ENCODE measurements around the gene GPC6.
"Not testable (repeated sequence)": the region's sequence is repeated elsewhere in the genome, so short reads cannot be mapped to it uniquely, and the experiment has no call there.

GPC6 gene

GRCh38 chr13:94198681-94199080 lies 972.1 kb downstream of the GPC6 start:
- H3K9me3 ChIP-seq (ENCODE audit: control insufficient read depth in 1 of 2, low read length in 2 of 2): no peaks in the 10 kb centered on the region
- no peaks in the 10 kb centered on the region for H3K27me3 ChIP-seq (ENCODE audit: control insufficient read depth in 1 of 2, insufficient read depth in 2 of 2, low read length in 2 of 2)
- no peak overlapping the region for H3K27ac ChIP-seq (ENCODE audit: low read depth, low read length)

GRCh38 chr13:94199135-94199534 lies 972.5 kb downstream of the GPC6 start:
- H3K9me3 ChIP-seq (ENCODE audit: control insufficient read depth in 1 of 2, low read length in 2 of 2): no peaks in the 10 kb centered on the region
- no peak overlapping the region for H3K27ac ChIP-seq (ENCODE audit: low read depth, low read length)
- no peak overlapping the region for H3K4me3 ChIP-seq (ENCODE audit: low read depth in 1 of 2, low read length in 2 of 2)

More at GRCh38 chr13:94198681-94199080, 972.1 kb downstream of the GPC6 start:
- Histone ChIP-seq H3K4me3 (ENCODE audit: low read depth in 1 of 2, low read length in 2 of 2) (no peak overlapping the region), H3K4me1 (ENCODE audit: control insufficient read depth in 1 of 2, insufficient read depth in 2 of 2, low read length in 2 of 2) (no peaks in the 10 kb centered on the region), H3K9ac (ENCODE audit: low read depth in 1 of 2, low read length in 2 of 2) (no peak overlapping the region), H3K36me3 (ENCODE audit: control insufficient read depth in 1 of 2, insufficient read depth in 2 of 2, low read length in 2 of 2) (no peaks in the 10 kb centered on the region)

GRCh38 chr13:94201022-94201421 lies 974.4 kb downstream of the GPC6 start:
- no peak overlapping the region for H3K9ac ChIP-seq (ENCODE audit: low read depth in 1 of 2, low read length in 2 of 2)
- no peak overlapping the region for H3K4me3 ChIP-seq (ENCODE audit: low read depth in 1 of 2, low read length in 2 of 2)
- no peaks in the 10 kb centered on the region for H3K27me3 ChIP-seq (ENCODE audit: control insufficient read depth in 1 of 2, insufficient read depth in 2 of 2, low read length in 2 of 2)
- H3K36me3 ChIP-seq (ENCODE audit: control insufficient read depth in 1 of 2, insufficient read depth in 2 of 2, low read length in 2 of 2): no peaks in the 10 kb centered on the region
- no peaks in the 10 kb centered on the region for H3K9me3 ChIP-seq (ENCODE audit: control insufficient read depth in 1 of 2, low read length in 2 of 2)
- H3K27ac ChIP-seq (ENCODE audit: low read depth, low read length): no peak overlapping the region
- H3K4me1 ChIP-seq (ENCODE audit: control insufficient read depth in 1 of 2, insufficient read depth in 2 of 2, low read length in 2 of 2): no peaks in the 10 kb centered on the region

More at GRCh38 chr13:94199135-94199534, 972.5 kb downstream of the GPC6 start:
- Histone ChIP-seq H3K4me1 (ENCODE audit: control insufficient read depth in 1 of 2, insufficient read depth in 2 of 2, low read length in 2 of 2) (no peaks in the 10 kb centered on the region), H3K36me3 (ENCODE audit: control insufficient read depth in 1 of 2, insufficient read depth in 2 of 2, low read length in 2 of 2) (no peaks in the 10 kb centered on the region), H3K9ac (ENCODE audit: low read depth in 1 of 2, low read length in 2 of 2) (no peak overlapping the region), H3K27me3 (ENCODE audit: control insufficient read depth in 1 of 2, insufficient read depth in 2 of 2, low read length in 2 of 2) (no peaks in the 10 kb centered on the region)

- no peaks in the 10 kb centered on the region for H3K36me3 ChIP-seq (ENCODE audit: control insufficient read depth in 1 of 2, insufficient read depth in 2 of 2, low read length in 2 of 2)
- H3K27ac ChIP-seq (ENCODE audit: low read depth, low read length): no peak overlapping the region
- H3K9ac ChIP-seq (ENCODE audit: low read depth in 1 of 2, low read length in 2 of 2): no peak overlapping the region
- H3K9me3 ChIP-seq (ENCODE audit: control insufficient read depth in 1 of 2, low read length in 2 of 2): no peaks in the 10 kb centered on the region
- H3K27me3 ChIP-seq (ENCODE audit: control insufficient read depth in 1 of 2, insufficient read depth in 2 of 2, low read length in 2 of 2): no peaks in the 10 kb centered on the region
- H3K4me3 ChIP-seq (ENCODE audit: low read depth in 1 of 2, low read length in 2 of 2): no peak overlapping the region
- H3K4me1 ChIP-seq (ENCODE audit: control insufficient read depth in 1 of 2, insufficient read depth in 2 of 2, low read length in 2 of 2): no peaks in the 10 kb centered on the region
Measured at GRCh38 chr13:94204163-94204562, 977.6 kb downstream of the GPC6 start.

- no peak overlapping the region for H3K4me3 ChIP-seq (ENCODE audit: low read depth in 1 of 2, low read length in 2 of 2)
- no peaks in the 10 kb centered on the region for H3K9me3 ChIP-seq (ENCODE audit: control insufficient read depth in 1 of 2, low read length in 2 of 2)
- no peaks in the 10 kb centered on the region for H3K27me3 ChIP-seq (ENCODE audit: control insufficient read depth in 1 of 2, insufficient read depth in 2 of 2, low read length in 2 of 2)
- no peaks in the 10 kb centered on the region for H3K36me3 ChIP-seq (ENCODE audit: control insufficient read depth in 1 of 2, insufficient read depth in 2 of 2, low read length in 2 of 2)
- H3K4me1 ChIP-seq (ENCODE audit: control insufficient read depth in 1 of 2, insufficient read depth in 2 of 2, low read length in 2 of 2): no peaks in the 10 kb centered on the region
- no peak overlapping the region for H3K9ac ChIP-seq (ENCODE audit: low read depth in 1 of 2, low read length in 2 of 2)
- H3K27ac ChIP-seq (ENCODE audit: low read depth, low read length): no peak overlapping the region
Measured at GRCh38 chr13:94204946-94205345, 978.3 kb downstream of the GPC6 start.

GRCh38 chr13:94205896-94206295 lies 979.3 kb downstream of the GPC6 start:
- H3K27me3 ChIP-seq (ENCODE audit: control insufficient read depth in 1 of 2, insufficient read depth in 2 of 2, low read length in 2 of 2): no peaks in the 10 kb centered on the region
- no peak overlapping the region for H3K27ac ChIP-seq (ENCODE audit: low read depth, low read length)
- no peak overlapping the region for H3K9ac ChIP-seq (ENCODE audit: low read depth in 1 of 2, low read length in 2 of 2)
- H3K4me3 ChIP-seq (ENCODE audit: low read depth in 1 of 2, low read length in 2 of 2): no peak overlapping the region
- H3K36me3 ChIP-seq (ENCODE audit: control insufficient read depth in 1 of 2, insufficient read depth in 2 of 2, low read length in 2 of 2): no peaks in the 10 kb centered on the region
- no peaks in the 10 kb centered on the region for H3K9me3 ChIP-seq (ENCODE audit: control insufficient read depth in 1 of 2, low read length in 2 of 2)
- no peaks in the 10 kb centered on the region for H3K4me1 ChIP-seq (ENCODE audit: control insufficient read depth in 1 of 2, insufficient read depth in 2 of 2, low read length in 2 of 2)

- Histone ChIP-seq H3K36me3 (ENCODE audit: control insufficient read depth in 1 of 2, insufficient read depth in 2 of 2, low read length in 2 of 2) (no peaks in the 10 kb centered on the region), H3K9me3 (ENCODE audit: control insufficient read depth in 1 of 2, low read length in 2 of 2) (no peaks in the 10 kb centered on the region), H3K27me3 (ENCODE audit: control insufficient read depth in 1 of 2, insufficient read depth in 2 of 2, low read length in 2 of 2) (no peaks in the 10 kb centered on the region), H3K27ac (ENCODE audit: low read depth, low read length) (no peak overlapping the region), H3K4me3 (ENCODE audit: low read depth in 1 of 2, low read length in 2 of 2) (no peak overlapping the region), H3K9ac (ENCODE audit: low read depth in 1 of 2, low read length in 2 of 2) (no peak overlapping the region), H3K4me1 (ENCODE audit: control insufficient read depth in 1 of 2, insufficient read depth in 2 of 2, low read length in 2 of 2) (no peaks in the 10 kb centered on the region)
Measured at GRCh38 chr13:94209117-94209516, 982.5 kb downstream of the GPC6 start.

GRCh38 chr13:94209913-94210312 lies 983.3 kb downstream of the GPC6 start:
- not testable (repeated sequence) for H3K27ac ChIP-seq (ENCODE audit: low read depth, low read length); H3K27me3 ChIP-seq (ENCODE audit: control insufficient read depth in 1 of 2, insufficient read depth in 2 of 2, low read length in 2 of 2); H3K36me3 ChIP-seq (ENCODE audit: control insufficient read depth in 1 of 2, insufficient read depth in 2 of 2, low read length in 2 of 2); H3K4me3 ChIP-seq (ENCODE audit: low read depth in 1 of 2, low read length in 2 of 2); H3K9me3 ChIP-seq (ENCODE audit: control insufficient read depth in 1 of 2, low read length in 2 of 2); H3K9ac ChIP-seq (ENCODE audit: low read depth in 1 of 2, low read length in 2 of 2); H3K4me1 ChIP-seq (ENCODE audit: control insufficient read depth in 1 of 2, insufficient read depth in 2 of 2, low read length in 2 of 2)

GRCh38 chr13:94210816-94211215 lies 984.2 kb downstream of the GPC6 start:
- H3K27ac ChIP-seq (ENCODE audit: low read depth, low read length): no peak overlapping the region
- H3K4me1 ChIP-seq (ENCODE audit: control insufficient read depth in 1 of 2, insufficient read depth in 2 of 2, low read length in 2 of 2): no peaks in the 10 kb centered on the region
- H3K27me3 ChIP-seq (ENCODE audit: control insufficient read depth in 1 of 2, insufficient read depth in 2 of 2, low read length in 2 of 2): no peaks in the 10 kb centered on the region
- no peaks in the 10 kb centered on the region for H3K9me3 ChIP-seq (ENCODE audit: control insufficient read depth in 1 of 2, low read length in 2 of 2)
- no peak overlapping the region for H3K4me3 ChIP-seq (ENCODE audit: low read depth in 1 of 2, low read length in 2 of 2)
- H3K9ac ChIP-seq (ENCODE audit: low read depth in 1 of 2, low read length in 2 of 2): no peak overlapping the region
- no peaks in the 10 kb centered on the region for H3K36me3 ChIP-seq (ENCODE audit: control insufficient read depth in 1 of 2, insufficient read depth in 2 of 2, low read length in 2 of 2)

GRCh38 chr13:94212196-94212595 lies 985.6 kb downstream of the GPC6 start:
- Histone ChIP-seq H3K4me3 (ENCODE audit: low read depth in 1 of 2, low read length in 2 of 2) (no peak overlapping the region), H3K27me3 (ENCODE audit: control insufficient read depth in 1 of 2, insufficient read depth in 2 of 2, low read length in 2 of 2) (no peaks in the 10 kb centered on the region)

GRCh38 chr13:94214121-94214520 lies 987.5 kb downstream of the GPC6 start:
- no peak overlapping the region for H3K27ac ChIP-seq (ENCODE audit: low read depth, low read length)
- no peaks in the 10 kb centered on the region for H3K4me1 ChIP-seq (ENCODE audit: control insufficient read depth in 1 of 2, insufficient read depth in 2 of 2, low read length in 2 of 2)
- no peak overlapping the region for H3K4me3 ChIP-seq (ENCODE audit: low read depth in 1 of 2, low read length in 2 of 2)
- H3K36me3 ChIP-seq (ENCODE audit: control insufficient read depth in 1 of 2, insufficient read depth in 2 of 2, low read length in 2 of 2): no peaks in the 10 kb centered on the region
- no peaks in the 10 kb centered on the region for H3K27me3 ChIP-seq (ENCODE audit: control insufficient read depth in 1 of 2, insufficient read depth in 2 of 2, low read length in 2 of 2)
- no peaks in the 10 kb centered on the region for H3K9me3 ChIP-seq (ENCODE audit: control insufficient read depth in 1 of 2, low read length in 2 of 2)
- no peak overlapping the region for H3K9ac ChIP-seq (ENCODE audit: low read depth in 1 of 2, low read length in 2 of 2)

More at GRCh38 chr13:94212196-94212595, 985.6 kb downstream of the GPC6 start:
- no peak overlapping the region for H3K9ac ChIP-seq (ENCODE audit: low read depth in 1 of 2, low read length in 2 of 2)
- H3K27ac ChIP-seq (ENCODE audit: low read depth, low read length): no peak overlapping the region
- no peaks in the 10 kb centered on the region for H3K4me1 ChIP-seq (ENCODE audit: control insufficient read depth in 1 of 2, insufficient read depth in 2 of 2, low read length in 2 of 2)
- H3K36me3 ChIP-seq (ENCODE audit: control insufficient read depth in 1 of 2, insufficient read depth in 2 of 2, low read length in 2 of 2): no peaks in the 10 kb centered on the region
- no peaks in the 10 kb centered on the region for H3K9me3 ChIP-seq (ENCODE audit: control insufficient read depth in 1 of 2, low read length in 2 of 2)

Measured in duodenal mucosa (tissue), 2 donors.